K562 (cell line): ENCODE data around the gene IRS2. TPM values are rescaled to one million over a fixed set of nuclear protein-coding genes. Genes with fewer than 3 reads are reported as not detected.

Source experiments
- ELK3 ChIP-seq: fragments of 450-650 bp; formaldehyde crosslinking; IDR thresholded peaks from 2 replicates; pipeline ENCODE4 v1.4.0; 2020; ENCODE audit warnings: mild to moderate bottlenecking
- FOXK2 ChIP-seq, 2 experiments: fragments of 450-650 bp; IDR thresholded peaks in 1 of 2; conservative IDR thresholded peaks in 1 of 2; 2 replicates each; pipeline ENCODE4 v1.6.1; 2016; ENCODE audit warnings: low read depth in 2 of 2, mild to moderate bottlenecking in 1 of 2
- HDAC8 ChIP-seq: fragments of 450-650 bp; IDR thresholded peaks from 2 replicates; pipeline ENCODE4 v1.6.1; 2016; ENCODE audit warnings: mild to moderate bottlenecking, missing genetic modification characterization, moderate library complexity, missing compliant biosample characterization
- MAFK ChIP-seq: IDR thresholded peaks from 2 replicates; pipeline ENCODE4 v1.6.1; 2011; ENCODE audit warnings: low read length, improper control_type of control experiment
- MLX ChIP-seq, 2 experiments: fragments of 450-650 bp in 1 of 2; sonication (generic) in 1 of 2; formaldehyde crosslinking; conservative IDR thresholded peaks; 2 replicates each; pipeline versions ENCODE4 v1.4.0 to v1.8.1; 2020 to 2022; ENCODE audit warnings: mild to moderate bottlenecking in 1 of 2, missing genetic modification reagents in 1 of 2
- PRMT5 ChIP-seq: sonication (generic); formaldehyde crosslinking; IDR thresholded peaks from 2 replicates; pipeline ENCODE4 v1.5.0; 2020; ENCODE audit warnings: missing genetic modification reagents
- RAD21 ChIP-seq, 2 experiments: fragments of 250-450 bp in 1 of 2; fragments of 450-650 bp in 1 of 2; sonication (Bioruptor Pico) in 1 of 2; formaldehyde crosslinking in 1 of 2; IDR thresholded peaks in 1 of 2; conservative IDR thresholded peaks in 1 of 2; 2 replicates each; pipeline versions ENCODE4 v1.4.0 to v1.8.0; 2020 to 2022; ENCODE audit warnings: mild to moderate bottlenecking in 2 of 2, moderate library complexity in 1 of 2
- RBFOX2 ChIP-seq: fragments of 200-400 bp; formaldehyde crosslinking; IDR thresholded peaks from 2 replicates; pipeline ENCODE4 v1.6.1; 2017; ENCODE audit warnings: low read depth, mild to moderate bottlenecking, low read length, moderate library complexity
- RERE ChIP-seq: sonication (generic); formaldehyde crosslinking; IDR thresholded peaks from 2 replicates; pipeline ENCODE4 v1.8.0; 2023; ENCODE audit warnings: missing genetic modification reagents, mild to moderate bottlenecking, borderline replicate concordance
- TCF7 ChIP-seq: sonication (generic); IDR thresholded peaks from 2 replicates; pipeline ENCODE4 v1.6.1; 2016; ENCODE audit warnings: antibody characterized with exemption, borderline replicate concordance
- ZBTB26 ChIP-seq: fragments of 450-650 bp; formaldehyde crosslinking; IDR thresholded peaks from 2 replicates; pipeline ENCODE4 v1.4.0; 2022; ENCODE audit warnings: missing genetic modification characterization
- ZC3H4 ChIP-seq: sonication (generic); formaldehyde crosslinking; IDR thresholded peaks from 2 replicates; pipeline ENCODE4 v1.9.0; 2021; ENCODE audit warnings: missing genetic modification reagents, borderline replicate concordance
- ZKSCAN1 ChIP-seq: fragments of 150-350 bp; IDR thresholded peaks from 2 replicates; pipeline ENCODE4 v1.6.1; 2016; ENCODE audit warnings: low read depth, low read length
- ZNF140 ChIP-seq: fragments of 250-450 bp; sonication (Bioruptor Pico); IDR thresholded peaks from 2 replicates; pipeline ENCODE4 v1.8.0; 2021; ENCODE audit warnings: moderate library complexity, mild to moderate bottlenecking, inconsistent platforms
- ZNF232 ChIP-seq: sonication (generic); formaldehyde crosslinking; IDR thresholded peaks from 2 replicates; pipeline ENCODE4 v1.8.0; 2022; ENCODE audit warnings: mild to moderate bottlenecking, missing genetic modification reagents
- ZNF561 ChIP-seq: fragments of 450-650 bp; formaldehyde crosslinking; conservative IDR thresholded peaks from 2 replicates; pipeline ENCODE4 v1.4.0; 2020; ENCODE audit warnings: mild to moderate bottlenecking, moderate library complexity
- ZNF589 ChIP-seq: fragments of 200-800 bp; sonication (Bioruptor generic); IDR thresholded peaks from 2 replicates; pipeline ENCODE4 v1.6.1; 2016; ENCODE audit warnings: low read depth, missing genetic modification characterization, missing compliant biosample characterization
- polyA plus RNA-seq, 8 experiments: library from polyadenylated mRNA; depleted of rRNA in 4 of 8; stranded (reverse) in 5 of 8; unstranded in 3 of 8; fragments of >200 nt; fragmentation: Nextera tagmentation in 2 of 8; fragmentation: Illumina TruSeq in 1 of 8; extraction: Ambion mirVana in 2 of 8; extraction: Trizol in 1 of 8; gene quantifications; 2 replicates each; pipeline versions ENCODE4 v1.2.1 to v1.2.3, GENCODE V29; 2011 to 2014; ENCODE audit warnings: inconsistent platforms in 1 of 8, missing spikeins in 1 of 8
- total RNA-seq, 7 experiments: library from RNA; depleted of rRNA in 6 of 7; stranded (reverse); fragments of >200 nt in 6 of 7; fragmentation: Illumina TruSeq in 2 of 7; extraction: Trizol in 2 of 7; gene quantifications; 2 replicates each; pipeline versions ENCODE4 v1.2.1 to v1.2.3, GENCODE V29; 2011 to 2021; ENCODE audit warnings: low replicate concordance in 1 of 7

Gene IRS2
- total and polyA plus RNA-seq, 9 of the 15 experiments (the other 6 are each of a cell fraction or from before 2014, with no cell fraction given) = 0.36 to 4.6 (median 0.63) TPM

- TF ChIP-seq ELK3 (CRISPR knock-in tag) (no peak), HDAC8 (tag) (no peak), RBFOX2 (peak; percentile 76), PRMT5 (no peak), ZNF140 (CRISPR knock-in tag) (no peak), ZNF561 (CRISPR knock-in tag) (no peak), ZC3H4 (CRISPR knock-in tag) (no peak), MLX (CRISPR knock-in tag; conservative IDR thresholded peaks at IDR 0.05) (no peak), ZNF589 (peak; percentile 53; the same call in 1 of the 2 replicates), RERE (CRISPR knock-in tag) (no peak), ZNF232 (no peak), ZKSCAN1 (no peak), RAD21 (CRISPR knock-in tag; conservative IDR thresholded peaks at IDR 0.05 in 1 of 2, IDR thresholded peaks at IDR 0.05 in 1 of 2) (peak in 1 of 2 experiments; percentile 13; a peak in 1 of 4 replicates), ZBTB26 (CRISPR knock-in tag) (no peak), FOXK2 (conservative IDR thresholded peaks at IDR 0.05 in 1 of 2, IDR thresholded peaks at IDR 0.05 in 1 of 2; ENCODE audit: low read depth in 2 of 2) (peak in 1 of 2 experiments; percentile 37; a peak in 2 of 4 replicates), MAFK (no peak), TCF7 (no peak)
Observed at GRCh38 chr13:109707044-109707741, 79.2 kb downstream of the IRS2 start (continued).
